H9 (cell line): ENCODE results near the gene TNFSF8. TPM values are rescaled to one million over a fixed set of nuclear protein-coding genes. Genes with fewer than 3 reads are reported as not detected.

Experiments
- DNase-seq: peaks from one replicate; pipeline ENCODE4 v3.0.0-alpha.2; 2017
- H2AFZ ChIP-seq: one replicate; pipeline ENCODE4 v1.6.1; 2013; ENCODE audit warnings: mild to moderate bottlenecking, low read length, control low read depth, moderate library complexity
- H2AK5ac ChIP-seq: 2 replicates; pipeline ENCODE4 v1.6.1; 2013; ENCODE audit warnings: low read length, control low read depth, mixed read lengths; ENCODE audit not compliant: insufficient read length
- H2BK120ac ChIP-seq: one replicate; pipeline ENCODE4 v1.6.1; 2013; ENCODE audit warnings: low read depth, mild to moderate bottlenecking, low read length, control low read depth, inconsistent platforms; ENCODE audit not compliant: poor library complexity, severe bottlenecking
- H2BK12ac ChIP-seq: 2 replicates; pipeline ENCODE4 v1.6.1; 2013; ENCODE audit warnings: low read length, control low read depth, mixed read lengths, low read depth; ENCODE audit not compliant: insufficient read length
- H2BK15ac ChIP-seq: 2 replicates; pipeline ENCODE4 v1.6.1; 2013; ENCODE audit warnings: low read depth, low read length, control low read depth
- H2BK20ac ChIP-seq: one replicate; pipeline ENCODE4 v1.6.1; 2013; ENCODE audit warnings: low read depth, mild to moderate bottlenecking, low read length, control low read depth, inconsistent platforms; ENCODE audit not compliant: poor library complexity, severe bottlenecking
- H2BK5ac ChIP-seq: 2 replicates; pipeline ENCODE4 v1.6.1; 2013; ENCODE audit warnings: low read length, control low read depth, mixed read lengths; ENCODE audit not compliant: insufficient read length
- H3K14ac ChIP-seq: 2 replicates; pipeline ENCODE4 v1.6.1; 2013; ENCODE audit warnings: low read length, control low read depth; ENCODE audit not compliant: insufficient read depth
- H3K18ac ChIP-seq: 2 replicates; pipeline ENCODE4 v1.6.1; 2013; ENCODE audit warnings: low read depth, mild to moderate bottlenecking, mixed read lengths, low read length, control low read depth; ENCODE audit not compliant: insufficient read length
- H3K23ac ChIP-seq: 2 replicates; pipeline ENCODE4 v1.6.1; 2013; ENCODE audit warnings: low read length, control low read depth, mixed read lengths, low read depth; ENCODE audit not compliant: insufficient read length
- H3K23me2 ChIP-seq: 2 replicates; pipeline ENCODE4 v1.6.1; 2013; ENCODE audit warnings: low read depth, mild to moderate bottlenecking, mixed read lengths, low read length, control low read depth; ENCODE audit not compliant: insufficient read length, poor library complexity, severe bottlenecking
- H3K27ac ChIP-seq: 2 replicates; pipeline ENCODE4 v1.5.1; 2013; ENCODE audit warnings: low read length, control low read depth, mixed read lengths, low read depth; ENCODE audit not compliant: insufficient read length
- H3K27me3 ChIP-seq: 2 replicates; pipeline ENCODE4 v1.6.1; 2013; ENCODE audit warnings: low read length, control low read depth, inconsistent platforms; ENCODE audit not compliant: insufficient read depth
- H3K4ac ChIP-seq: 2 replicates; pipeline ENCODE4 v1.6.1; 2013; ENCODE audit warnings: low read depth, mild to moderate bottlenecking, control low read depth, inconsistent platforms, low read length, moderate library complexity
- H3K4me1 ChIP-seq: 2 replicates; pipeline ENCODE4 v1.6.1; 2013; ENCODE audit warnings: low read length, control low read depth, inconsistent platforms; ENCODE audit not compliant: insufficient read depth
- H3K4me2 ChIP-seq: 2 replicates; pipeline ENCODE4 v1.6.1; 2013; ENCODE audit warnings: low read length, control low read depth, mixed read lengths; ENCODE audit not compliant: insufficient read length, insufficient read depth
- H3K56ac ChIP-seq: 2 replicates; pipeline ENCODE4 v1.6.1; 2013; ENCODE audit warnings: low read depth, mild to moderate bottlenecking, mixed read lengths, low read length, control low read depth; ENCODE audit not compliant: insufficient read length
- H3K79me1 ChIP-seq: 2 replicates; pipeline ENCODE4 v1.6.1; 2013; ENCODE audit warnings: low read depth, mild to moderate bottlenecking, moderate library complexity, low read length, control low read depth, inconsistent platforms; ENCODE audit not compliant: insufficient read depth, poor library complexity, severe bottlenecking
- H3K79me2 ChIP-seq: 2 replicates; pipeline ENCODE4 v1.6.1; 2013; ENCODE audit warnings: low read length, control low read depth, inconsistent platforms; ENCODE audit not compliant: insufficient read depth
- H3K9ac ChIP-seq: 2 replicates; pipeline ENCODE4 v1.6.1; 2013; ENCODE audit warnings: low read length, control low read depth, mixed read lengths; ENCODE audit not compliant: insufficient read length; ENCODE audit errors: extremely low read depth
- H3K9me3 ChIP-seq: one replicate; pipeline ENCODE4 v1.6.1; 2013; ENCODE audit warnings: low read depth, low read length, inconsistent platforms; ENCODE audit not compliant: control insufficient read depth
- H3T11ph ChIP-seq: one replicate; pipeline ENCODE4 v1.6.1; 2013; ENCODE audit warnings: mild to moderate bottlenecking, low read length, control low read depth, inconsistent platforms
- H4K20me1 ChIP-seq: one replicate; pipeline ENCODE4 v1.6.1; 2013; ENCODE audit not compliant: control insufficient read depth, insufficient read length, insufficient read depth
- H4K5ac ChIP-seq: 2 replicates; pipeline ENCODE4 v1.6.1; 2013; ENCODE audit warnings: low read depth, mild to moderate bottlenecking, mixed read lengths, low read length, control low read depth; ENCODE audit not compliant: insufficient read length
- H4K8ac ChIP-seq: replicated peaks from 2 replicates; pipeline ENCODE4 v1.6.1; 2013; ENCODE audit warnings: low read length, control low read depth, mixed read lengths, low read depth; ENCODE audit not compliant: insufficient read length
- H4K91ac ChIP-seq: 2 replicates; pipeline ENCODE4 v1.6.1; 2013; ENCODE audit warnings: low read depth, mild to moderate bottlenecking, moderate library complexity, mixed read lengths, low read length, control low read depth; ENCODE audit not compliant: insufficient read length
- H3K27ac Mint-ChIP-seq, 3 experiments: 2 replicates in 2 of 3; 3 replicates in 1 of 3; pipeline ENCODE4 v1.8.0; 2020 to 2021; ENCODE audit warnings: mixed read lengths in 3 of 3, mild to moderate bottlenecking in 1 of 3, moderate library complexity in 1 of 3
- H3K27me3 Mint-ChIP-seq: 2 replicates; pipeline ENCODE4 v1.8.0; 2021; ENCODE audit warnings: low read depth, mild to moderate bottlenecking, moderate library complexity, mixed read lengths
- H3K36me3 Mint-ChIP-seq, 3 experiments: 2 replicates in 2 of 3; 3 replicates in 1 of 3; pipeline ENCODE4 v1.8.0; 2020 to 2021; ENCODE audit warnings: low read depth in 3 of 3, mixed read lengths in 3 of 3; ENCODE audit not compliant: insufficient read depth in 1 of 3
- H3K4me1 Mint-ChIP-seq, 2 experiments: 2 replicates each; pipeline ENCODE4 v1.8.0; 2020; ENCODE audit warnings: mixed read lengths in 2 of 2
- H3K4me3 Mint-ChIP-seq, 2 experiments: 2 replicates in 1 of 2; 3 replicates in 1 of 2; pipeline ENCODE4 v1.8.0; 2020 to 2021; ENCODE audit warnings: mild to moderate bottlenecking in 2 of 2, mixed read lengths in 2 of 2, moderate library complexity in 1 of 2
- H3K9me3 Mint-ChIP-seq, 2 experiments: 2 replicates in 1 of 2; 3 replicates in 1 of 2; pipeline ENCODE4 v1.8.0; 2020; ENCODE audit warnings: mild to moderate bottlenecking in 2 of 2, mixed read lengths in 2 of 2, moderate library complexity in 1 of 2
- WGBS: extraction: QIAGEN DNeasy Blood & Tissue Kit; methylation state at CpG from one replicate; pipeline ENCODE4 v1.1.7; 2013; ENCODE audit warnings: missing lambda C conversion rate, low lambda C conversion rate, mixed read lengths; ENCODE audit not compliant: insufficient read length; ENCODE audit errors: extremely low coverage; 5-methylcytosine and 5-hydroxymethylcytosine counted together
- total RNA-seq: library from RNA; stranded (reverse); gene quantifications from 2 replicates; pipeline ENCODE4 v1.2.1, GENCODE V29; 2021
- TF ChIP-seq, protein P1 (sequence below): fragments of 200-600 bp; sonication (generic); conservative IDR thresholded peaks from 3 replicates; pipeline ENCODE4 v1.8.0; 2021; ENCODE audit warnings: antibody characterized with exemption, mild to moderate bottlenecking

TNFSF8 gene
- total RNA-seq, 1 experiment from 2014 or later = not detected

GRCh38 chr9:114968671-114969070 is 38.3 kb upstream of the TNFSF8 start:
- no peak overlapping the region for H2AK5ac ChIP-seq
- no peak overlapping the region for H3K27ac Mint-ChIP-seq
- no peak overlapping the region for H4K91ac ChIP-seq
- no CpG with 5 or more reads among the region's 1 CpG for WGBS
- H3K4me3 Mint-ChIP-seq = no peak overlapping the region
- H3K4me2 ChIP-seq = no peak overlapping the region
- no peaks in the 10 kb centered on the region for H3K4me1 ChIP-seq
- no peak overlapping the region for H2BK12ac ChIP-seq
- H4K20me1 ChIP-seq = no peaks in the 10 kb centered on the region
- peaks cover 8 to 14% of the 10 kb centered on the region in 2 experiments for H3K4me1 Mint-ChIP-seq
- no peak overlapping the region for H2BK5ac ChIP-seq
- no peak overlapping the region for H2BK120ac ChIP-seq
- no peaks in the 10 kb centered on the region for H3K79me2 ChIP-seq
- no peak overlapping the region for H4K8ac ChIP-seq
- H3K14ac ChIP-seq = no peak overlapping the region
- H3K27ac ChIP-seq = no peak overlapping the region
- no peaks in the 10 kb centered on the region for H3K9me3 ChIP-seq
- H3T11ph ChIP-seq = no peak overlapping the region
- no peak overlapping the region for H2BK15ac ChIP-seq
- no peaks in the 10 kb centered on the region for H3K23me2 ChIP-seq
- no peak for DNase-seq
- no peaks in the 10 kb centered on the region for H3K79me1 ChIP-seq
- H3K23ac ChIP-seq = no peak overlapping the region
- no peak overlapping the region for H3K56ac ChIP-seq
- H3K9ac ChIP-seq = no peak overlapping the region
- H3K27me3 Mint-ChIP-seq = peaks cover 33% of the 10 kb centered on the region
- H3K27me3 ChIP-seq = no peaks in the 10 kb centered on the region
- TF ChIP-seq, protein P1, sequence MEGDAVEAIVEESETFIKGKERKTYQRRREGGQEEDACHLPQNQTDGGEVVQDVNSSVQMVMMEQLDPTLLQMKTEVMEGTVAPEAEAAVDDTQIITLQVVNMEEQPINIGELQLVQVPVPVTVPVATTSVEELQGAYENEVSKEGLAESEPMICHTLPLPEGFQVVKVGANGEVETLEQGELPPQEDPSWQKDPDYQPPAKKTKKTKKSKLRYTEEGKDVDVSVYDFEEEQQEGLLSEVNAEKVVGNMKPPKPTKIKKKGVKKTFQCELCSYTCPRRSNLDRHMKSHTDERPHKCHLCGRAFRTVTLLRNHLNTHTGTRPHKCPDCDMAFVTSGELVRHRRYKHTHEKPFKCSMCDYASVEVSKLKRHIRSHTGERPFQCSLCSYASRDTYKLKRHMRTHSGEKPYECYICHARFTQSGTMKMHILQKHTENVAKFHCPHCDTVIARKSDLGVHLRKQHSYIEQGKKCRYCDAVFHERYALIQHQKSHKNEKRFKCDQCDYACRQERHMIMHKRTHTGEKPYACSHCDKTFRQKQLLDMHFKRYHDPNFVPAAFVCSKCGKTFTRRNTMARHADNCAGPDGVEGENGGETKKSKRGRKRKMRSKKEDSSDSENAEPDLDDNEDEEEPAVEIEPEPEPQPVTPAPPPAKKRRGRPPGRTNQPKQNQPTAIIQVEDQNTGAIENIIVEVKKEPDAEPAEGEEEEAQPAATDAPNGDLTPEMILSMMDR = no peak
- H3K9me3 Mint-ChIP-seq = peaks cover 2 to 4% of the 10 kb centered on the region in 2 experiments; a peak in 3 of 5 replicates
- no peak overlapping the region for H2AFZ ChIP-seq
- no peak overlapping the region for H3K4ac ChIP-seq
- no peak overlapping the region for H3K18ac ChIP-seq
- H2BK20ac ChIP-seq = no peak overlapping the region
- H4K5ac ChIP-seq = no peak overlapping the region
- H3K36me3 Mint-ChIP-seq = no peaks in the 10 kb centered on the region
